Panc1 (cell line): ENCODE data around the gene PUSL1.

ENCODE experiments used
- POLR2AphosphoS5 ChIP-seq: IDR thresholded peaks from 2 replicates; pipeline ENCODE4 v1.6.1; 2012; ENCODE audit warnings: mild to moderate bottlenecking, low read depth, low read length, moderate library complexity
- SIN3A ChIP-seq: IDR thresholded peaks from 2 replicates; pipeline ENCODE4 v1.6.1; 2012; ENCODE audit warnings: low read depth, mild to moderate bottlenecking, low read length, moderate library complexity, borderline replicate concordance; ENCODE audit not compliant: insufficient read depth
- TF ChIP-seq, protein P1 (sequence below): fragments of 450-650 bp; IDR thresholded peaks from 2 replicates; pipeline ENCODE4 v1.5.1; 2017; ENCODE audit warnings: mild to moderate bottlenecking
- TF ChIP-seq, protein P2 (sequence below), 2 experiments: IDR thresholded peaks; 2 replicates each; pipeline ENCODE4 v1.6.1; 2011 to 2012; ENCODE audit warnings: low read depth in 2 of 2, control low read depth in 1 of 2, low read length in 1 of 2, mild to moderate bottlenecking in 1 of 2, moderate library complexity in 1 of 2; ENCODE audit not compliant: insufficient read depth in 1 of 2

DNA sequence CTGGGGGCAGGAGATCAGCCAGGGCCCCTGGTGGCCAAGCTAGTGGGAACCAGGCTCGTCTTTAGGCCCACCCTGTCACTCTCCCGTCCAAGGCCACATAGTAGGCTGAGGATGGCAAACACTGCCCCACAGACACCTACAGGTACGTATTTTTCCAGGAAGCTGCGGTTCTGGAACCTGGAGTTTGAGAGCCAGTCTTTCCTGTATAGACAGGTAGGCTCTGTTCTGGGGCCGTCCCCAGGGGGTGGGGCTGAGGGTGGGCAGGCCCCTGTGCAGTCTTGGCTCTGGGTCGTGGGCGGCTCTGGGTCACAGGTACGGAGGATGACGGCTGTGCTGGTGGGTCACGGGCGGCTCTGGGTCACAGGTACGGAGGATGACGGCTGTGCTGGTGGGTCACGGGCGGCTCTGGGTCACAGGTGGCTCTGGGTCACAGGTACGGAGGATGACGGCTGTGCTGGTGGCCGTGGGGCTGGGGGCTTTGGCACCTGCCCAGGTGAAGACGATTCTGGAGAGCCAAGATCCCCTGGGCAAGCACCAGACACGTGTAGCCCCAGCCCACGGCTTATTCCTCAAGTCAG is 2.2 kb downstream of the PUSL1 start:
- TF ChIP-seq, protein P1, sequence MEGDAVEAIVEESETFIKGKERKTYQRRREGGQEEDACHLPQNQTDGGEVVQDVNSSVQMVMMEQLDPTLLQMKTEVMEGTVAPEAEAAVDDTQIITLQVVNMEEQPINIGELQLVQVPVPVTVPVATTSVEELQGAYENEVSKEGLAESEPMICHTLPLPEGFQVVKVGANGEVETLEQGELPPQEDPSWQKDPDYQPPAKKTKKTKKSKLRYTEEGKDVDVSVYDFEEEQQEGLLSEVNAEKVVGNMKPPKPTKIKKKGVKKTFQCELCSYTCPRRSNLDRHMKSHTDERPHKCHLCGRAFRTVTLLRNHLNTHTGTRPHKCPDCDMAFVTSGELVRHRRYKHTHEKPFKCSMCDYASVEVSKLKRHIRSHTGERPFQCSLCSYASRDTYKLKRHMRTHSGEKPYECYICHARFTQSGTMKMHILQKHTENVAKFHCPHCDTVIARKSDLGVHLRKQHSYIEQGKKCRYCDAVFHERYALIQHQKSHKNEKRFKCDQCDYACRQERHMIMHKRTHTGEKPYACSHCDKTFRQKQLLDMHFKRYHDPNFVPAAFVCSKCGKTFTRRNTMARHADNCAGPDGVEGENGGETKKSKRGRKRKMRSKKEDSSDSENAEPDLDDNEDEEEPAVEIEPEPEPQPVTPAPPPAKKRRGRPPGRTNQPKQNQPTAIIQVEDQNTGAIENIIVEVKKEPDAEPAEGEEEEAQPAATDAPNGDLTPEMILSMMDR: no peak
- TF ChIP-seq POLR2AphosphoS5 (no peak; the same call in 1 of the 2 replicates), SIN3A (no peak)
- TF ChIP-seq, protein P2, sequence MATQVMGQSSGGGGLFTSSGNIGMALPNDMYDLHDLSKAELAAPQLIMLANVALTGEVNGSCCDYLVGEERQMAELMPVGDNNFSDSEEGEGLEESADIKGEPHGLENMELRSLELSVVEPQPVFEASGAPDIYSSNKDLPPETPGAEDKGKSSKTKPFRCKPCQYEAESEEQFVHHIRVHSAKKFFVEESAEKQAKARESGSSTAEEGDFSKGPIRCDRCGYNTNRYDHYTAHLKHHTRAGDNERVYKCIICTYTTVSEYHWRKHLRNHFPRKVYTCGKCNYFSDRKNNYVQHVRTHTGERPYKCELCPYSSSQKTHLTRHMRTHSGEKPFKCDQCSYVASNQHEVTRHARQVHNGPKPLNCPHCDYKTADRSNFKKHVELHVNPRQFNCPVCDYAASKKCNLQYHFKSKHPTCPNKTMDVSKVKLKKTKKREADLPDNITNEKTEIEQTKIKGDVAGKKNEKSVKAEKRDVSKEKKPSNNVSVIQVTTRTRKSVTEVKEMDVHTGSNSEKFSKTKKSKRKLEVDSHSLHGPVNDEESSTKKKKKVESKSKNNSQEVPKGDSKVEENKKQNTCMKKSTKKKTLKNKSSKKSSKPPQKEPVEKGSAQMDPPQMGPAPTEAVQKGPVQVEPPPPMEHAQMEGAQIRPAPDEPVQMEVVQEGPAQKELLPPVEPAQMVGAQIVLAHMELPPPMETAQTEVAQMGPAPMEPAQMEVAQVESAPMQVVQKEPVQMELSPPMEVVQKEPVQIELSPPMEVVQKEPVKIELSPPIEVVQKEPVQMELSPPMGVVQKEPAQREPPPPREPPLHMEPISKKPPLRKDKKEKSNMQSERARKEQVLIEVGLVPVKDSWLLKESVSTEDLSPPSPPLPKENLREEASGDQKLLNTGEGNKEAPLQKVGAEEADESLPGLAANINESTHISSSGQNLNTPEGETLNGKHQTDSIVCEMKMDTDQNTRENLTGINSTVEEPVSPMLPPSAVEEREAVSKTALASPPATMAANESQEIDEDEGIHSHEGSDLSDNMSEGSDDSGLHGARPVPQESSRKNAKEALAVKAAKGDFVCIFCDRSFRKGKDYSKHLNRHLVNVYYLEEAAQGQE (IDR thresholded peaks at IDR 0.05; ENCODE audit: insufficient read depth in 1 of 2, low read depth in 2 of 2, low read length in 1 of 2): no peak
